OCI-LY3 (cell line): Measurements from ENCODE around the gene MREG.

ENCODE experiments used
- EZH2phosphoT487 ChIP-seq: fragments of 200-600 bp; shearing (Covaris generic); IDR thresholded peaks from 2 replicates; pipeline ENCODE4 v1.6.1; 2018; ENCODE audit warnings: antibody characterized with exemption, mixed run types, low read depth
- TF ChIP-seq, protein P1 (sequence below): fragments of 200-600, 300-600 bp; sonication (generic); IDR thresholded peaks from 2 replicates; pipeline ENCODE4 v1.5.1; 2014; ENCODE audit warnings: antibody characterized with exemption, low read length, low read depth

DNA sequence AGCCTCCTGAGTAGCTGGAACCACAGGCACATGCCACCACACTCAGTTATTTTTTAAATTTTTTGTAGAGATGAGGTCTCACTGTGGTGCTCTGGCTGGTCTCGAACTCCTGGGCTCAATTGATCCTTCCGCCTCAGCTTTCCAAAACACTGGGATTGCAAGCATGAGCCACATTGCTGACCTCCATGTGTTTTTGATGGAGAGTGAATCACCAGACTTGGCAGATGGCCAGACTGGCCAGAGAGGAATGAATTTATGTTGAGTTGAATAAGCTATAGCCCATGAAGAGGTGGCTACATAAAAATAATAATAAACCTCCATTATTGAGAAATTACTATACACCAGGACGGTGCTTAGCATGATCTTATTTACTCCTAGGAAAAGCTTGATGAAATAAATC is 91.5 kb downstream of the MREG start:
- TF ChIP-seq, protein P1, sequence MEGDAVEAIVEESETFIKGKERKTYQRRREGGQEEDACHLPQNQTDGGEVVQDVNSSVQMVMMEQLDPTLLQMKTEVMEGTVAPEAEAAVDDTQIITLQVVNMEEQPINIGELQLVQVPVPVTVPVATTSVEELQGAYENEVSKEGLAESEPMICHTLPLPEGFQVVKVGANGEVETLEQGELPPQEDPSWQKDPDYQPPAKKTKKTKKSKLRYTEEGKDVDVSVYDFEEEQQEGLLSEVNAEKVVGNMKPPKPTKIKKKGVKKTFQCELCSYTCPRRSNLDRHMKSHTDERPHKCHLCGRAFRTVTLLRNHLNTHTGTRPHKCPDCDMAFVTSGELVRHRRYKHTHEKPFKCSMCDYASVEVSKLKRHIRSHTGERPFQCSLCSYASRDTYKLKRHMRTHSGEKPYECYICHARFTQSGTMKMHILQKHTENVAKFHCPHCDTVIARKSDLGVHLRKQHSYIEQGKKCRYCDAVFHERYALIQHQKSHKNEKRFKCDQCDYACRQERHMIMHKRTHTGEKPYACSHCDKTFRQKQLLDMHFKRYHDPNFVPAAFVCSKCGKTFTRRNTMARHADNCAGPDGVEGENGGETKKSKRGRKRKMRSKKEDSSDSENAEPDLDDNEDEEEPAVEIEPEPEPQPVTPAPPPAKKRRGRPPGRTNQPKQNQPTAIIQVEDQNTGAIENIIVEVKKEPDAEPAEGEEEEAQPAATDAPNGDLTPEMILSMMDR = no peak
- no peak for TF ChIP-seq EZH2phosphoT487
